Ascending aorta (tissue), 2 donors: ENCODE data around the gene ADAM33. TPM values are rescaled to one million over a fixed set of nuclear protein-coding genes. Genes with fewer than 3 reads are reported as not detected.

Experiments used
- DNase-seq, 2 donors: peaks; one replicate each; pipeline ENCODE4 v3.0.0-alpha.2; 2019; ENCODE audit warnings: low spot score in 2 of 2
- H3K27ac ChIP-seq, 2 donors: fragments of 200-600 bp; sonication (generic); one replicate each; pipeline ENCODE4 v1.5.1; 2016 to 2017; ENCODE audit warnings: mild to moderate bottlenecking in 1 of 2
- H3K27me3 ChIP-seq: fragments of 200-600 bp; sonication (generic); one replicate; pipeline ENCODE4 v1.5.1; 2017
- H3K36me3 ChIP-seq, 2 donors: fragments of 200-600 bp; sonication (generic); one replicate each; pipeline ENCODE4 v1.5.1; 2016
- H3K4me1 ChIP-seq, 2 donors: fragments of 200-600 bp; sonication (generic); one replicate each; pipeline ENCODE4 v1.5.1; 2016 to 2017; ENCODE audit warnings: mild to moderate bottlenecking in 1 of 2
- H3K4me3 ChIP-seq, 2 donors: fragments of 200-600 bp; sonication (generic); one replicate each; pipeline ENCODE4 v1.5.1; 2016 to 2017; ENCODE audit warnings: mild to moderate bottlenecking in 1 of 2
- H3K9me3 ChIP-seq, 2 donors: fragments of 200-600 bp; sonication (generic); one replicate each; pipeline ENCODE4 v1.5.1; 2016
- intact Hi-C: fragments of 100-400 bp; cut with DNase I; formaldehyde crosslinking; loops from one replicate; pipeline ENCODE4 v1.15.1; 2023
- total RNA-seq: library from RNA; depleted of rRNA; stranded (reverse); fragments of >200 nt; gene quantifications from one replicate; pipeline ENCODE4 v1.1.0, GENCODE V29; 2016
- TF ChIP-seq, protein P1 (sequence below), 3 experiments: fragments of 200-600 bp in 2 of 3; fragments of 450-650 bp in 1 of 3; sonication (generic) in 2 of 3; IDR thresholded peaks; one replicate each; pipeline ENCODE4 v1.5.1; 2016 to 2019; ENCODE audit warnings: antibody characterized with exemption in 3 of 3, mild to moderate bottlenecking in 1 of 3, moderate library complexity in 1 of 3

ADAM33 gene
- total RNA-seq, 1 donor from 2014 or later = 234 TPM

DNA sequence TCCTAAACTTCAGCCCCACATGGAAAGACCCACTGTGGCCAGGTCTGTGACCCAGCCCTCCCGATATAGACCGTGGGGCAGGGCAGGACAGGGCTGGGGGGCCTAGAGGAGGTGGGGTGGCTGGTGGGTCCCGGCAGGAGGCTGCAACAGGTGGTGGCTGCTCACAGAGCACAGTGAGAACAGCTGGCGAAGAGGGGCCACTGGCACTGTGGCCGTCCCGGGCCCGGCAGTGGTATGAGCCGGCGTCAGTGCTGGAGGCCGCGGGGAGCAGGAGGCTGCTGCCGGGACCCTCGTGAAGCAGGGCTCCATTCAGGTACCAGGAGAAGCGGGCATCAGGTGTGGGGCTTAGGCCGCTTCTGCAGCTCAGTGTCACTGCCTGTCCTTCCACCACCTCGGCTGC, 17.2 kb upstream of the ADAM33 start:
- Histone ChIP-seq H3K27me3 (no peaks in the 10 kb centered on the region), H3K4me1 (no peaks in the 10 kb centered on the region), H3K27ac (no peak overlapping the region), H3K9me3 (peaks cover 0 to 3% of the 10 kb centered on the region in 2 donors), H3K36me3 (no peaks in the 10 kb centered on the region), H3K4me3 (no peak overlapping the region)
- intact Hi-C loops = no loop called here
- no peak for DNase-seq
- TF ChIP-seq, protein P1, sequence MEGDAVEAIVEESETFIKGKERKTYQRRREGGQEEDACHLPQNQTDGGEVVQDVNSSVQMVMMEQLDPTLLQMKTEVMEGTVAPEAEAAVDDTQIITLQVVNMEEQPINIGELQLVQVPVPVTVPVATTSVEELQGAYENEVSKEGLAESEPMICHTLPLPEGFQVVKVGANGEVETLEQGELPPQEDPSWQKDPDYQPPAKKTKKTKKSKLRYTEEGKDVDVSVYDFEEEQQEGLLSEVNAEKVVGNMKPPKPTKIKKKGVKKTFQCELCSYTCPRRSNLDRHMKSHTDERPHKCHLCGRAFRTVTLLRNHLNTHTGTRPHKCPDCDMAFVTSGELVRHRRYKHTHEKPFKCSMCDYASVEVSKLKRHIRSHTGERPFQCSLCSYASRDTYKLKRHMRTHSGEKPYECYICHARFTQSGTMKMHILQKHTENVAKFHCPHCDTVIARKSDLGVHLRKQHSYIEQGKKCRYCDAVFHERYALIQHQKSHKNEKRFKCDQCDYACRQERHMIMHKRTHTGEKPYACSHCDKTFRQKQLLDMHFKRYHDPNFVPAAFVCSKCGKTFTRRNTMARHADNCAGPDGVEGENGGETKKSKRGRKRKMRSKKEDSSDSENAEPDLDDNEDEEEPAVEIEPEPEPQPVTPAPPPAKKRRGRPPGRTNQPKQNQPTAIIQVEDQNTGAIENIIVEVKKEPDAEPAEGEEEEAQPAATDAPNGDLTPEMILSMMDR (IDR thresholded peaks at IDR 0.05) = no peak

DNA sequence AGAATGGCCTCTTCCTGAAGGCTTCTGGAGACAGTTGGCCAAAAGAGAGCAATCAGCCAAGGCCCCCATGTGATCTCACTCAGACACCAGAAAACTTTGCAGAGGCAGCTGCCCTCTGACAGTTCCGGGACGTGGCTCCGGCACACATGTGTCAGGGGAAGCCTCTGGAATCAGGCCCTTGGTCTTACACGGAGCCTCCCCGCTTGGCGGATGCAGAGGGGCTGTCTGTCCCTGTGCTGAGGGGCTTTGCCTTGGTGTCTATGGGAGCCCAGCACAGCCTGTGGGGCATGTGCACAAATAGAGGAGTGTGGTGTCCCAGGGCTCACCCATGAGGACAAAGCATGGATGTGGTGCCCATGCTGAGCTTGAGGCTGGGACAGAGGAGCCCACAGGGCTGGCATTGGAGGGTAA, 16.8 kb upstream of the ADAM33 start:
- no peak for DNase-seq
- Histone ChIP-seq H3K4me3 (no peak overlapping the region), H3K4me1 (no peaks in the 10 kb centered on the region), H3K27me3 (no peaks in the 10 kb centered on the region), H3K9me3 (peaks cover 0 to 3% of the 10 kb centered on the region in 2 donors), H3K36me3 (no peaks in the 10 kb centered on the region), H3K27ac (no peak overlapping the region)
- intact Hi-C loops = no loop called here
- TF ChIP-seq, protein P1 (IDR thresholded peaks at IDR 0.05) = no peak

DNA sequence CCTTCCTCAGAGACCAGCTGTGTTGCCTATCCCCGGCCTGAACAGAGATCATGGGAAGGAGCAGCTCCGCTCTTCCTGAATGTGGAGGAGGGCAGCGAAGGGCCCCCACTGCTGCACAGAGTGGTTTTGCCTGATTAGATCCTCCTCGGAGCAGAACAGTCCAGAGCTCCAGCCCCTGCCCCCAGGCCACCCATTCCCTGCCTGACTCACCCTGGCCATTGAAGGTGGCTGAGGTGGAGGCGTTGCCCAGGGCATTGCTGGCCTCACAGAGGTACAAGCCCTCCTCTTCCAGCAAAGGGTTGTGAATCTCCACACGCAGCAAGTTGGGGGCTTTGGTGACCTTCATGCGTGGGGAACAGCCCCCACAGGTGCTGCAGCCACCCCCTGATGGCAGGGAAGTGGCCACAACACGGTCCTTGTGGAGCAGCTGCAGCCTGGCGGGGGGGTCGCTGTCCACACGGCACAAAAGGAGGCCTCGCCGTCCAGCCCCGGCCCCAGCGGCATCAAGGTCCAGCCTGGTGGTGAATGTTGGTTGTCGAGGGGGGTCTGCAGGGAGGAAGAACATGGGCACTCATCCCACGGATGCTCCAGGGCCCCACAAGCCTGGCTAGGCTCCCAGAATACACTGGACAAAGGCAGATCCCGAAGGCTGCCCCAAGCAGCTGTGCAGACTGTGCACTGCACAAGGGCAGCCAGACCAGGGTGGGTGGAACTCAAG, 15.9 kb upstream of the ADAM33 start:
- Histone ChIP-seq H3K4me1 (no peaks in the 10 kb centered on the region), H3K9me3 (peaks cover 0 to 3% of the 10 kb centered on the region in 2 donors), H3K4me3 (no peak overlapping the region), H3K36me3 (no peaks in the 10 kb centered on the region), H3K27me3 (no peaks in the 10 kb centered on the region), H3K27ac (no peak overlapping the region)
- no peak for DNase-seq
- TF ChIP-seq, protein P1 (IDR thresholded peaks at IDR 0.05) = no peak
- intact Hi-C loops = no loop called here

DNA sequence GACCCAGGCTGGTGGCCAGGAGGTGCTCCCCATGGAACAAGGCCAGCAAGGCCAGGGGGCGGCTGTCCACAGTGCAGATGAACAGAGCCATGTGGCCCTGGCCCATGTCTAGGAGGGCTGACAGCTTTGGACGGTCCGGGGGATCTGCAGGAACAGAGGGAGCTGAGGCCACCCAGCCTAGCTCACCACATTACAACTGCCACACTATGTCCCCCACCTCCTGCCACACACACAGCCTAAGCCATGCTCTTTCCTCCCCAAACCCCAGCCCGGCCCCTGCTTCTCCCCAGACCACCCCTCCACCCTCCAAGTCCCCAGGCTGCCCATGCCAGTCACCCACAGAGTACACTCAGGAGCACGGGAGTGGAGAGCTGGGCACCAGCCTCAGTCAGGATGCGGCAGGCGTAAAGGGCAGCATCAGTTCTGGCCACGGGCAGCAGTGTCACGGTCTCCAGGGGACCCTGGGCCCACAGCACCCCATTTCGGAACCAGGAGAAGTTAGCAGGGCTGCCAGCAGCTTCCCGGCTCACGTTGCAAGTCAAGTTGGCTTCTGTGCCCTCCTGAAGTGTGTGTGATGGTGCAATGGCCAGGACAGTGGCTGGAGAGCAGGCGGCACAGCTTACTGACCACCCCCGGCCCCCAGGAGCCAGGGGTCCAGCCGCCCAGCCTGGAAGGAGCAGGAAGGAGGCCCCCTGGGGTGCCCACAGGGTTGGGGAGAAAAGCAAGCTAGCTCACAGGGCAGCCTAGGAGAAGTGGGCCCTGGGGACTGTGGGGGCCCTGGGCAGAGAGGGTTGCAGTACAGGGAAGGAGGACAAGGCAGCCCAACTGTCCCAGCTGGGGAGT, 15.2 kb upstream of the ADAM33 start:
- H3K4me3 ChIP-seq = no peak overlapping the region
- H3K4me1 ChIP-seq = no peaks in the 10 kb centered on the region
- peaks cover 0 to 3% of the 10 kb centered on the region in 2 donors for H3K9me3 ChIP-seq
- intact Hi-C loops = no loop called here
- no peak overlapping the region for H3K27ac ChIP-seq
- TF ChIP-seq, protein P1 (IDR thresholded peaks at IDR 0.05) = no peak
- no peaks in the 10 kb centered on the region for H3K36me3 ChIP-seq
- no peaks in the 10 kb centered on the region for H3K27me3 ChIP-seq
- DNase-seq = no peak

DNA sequence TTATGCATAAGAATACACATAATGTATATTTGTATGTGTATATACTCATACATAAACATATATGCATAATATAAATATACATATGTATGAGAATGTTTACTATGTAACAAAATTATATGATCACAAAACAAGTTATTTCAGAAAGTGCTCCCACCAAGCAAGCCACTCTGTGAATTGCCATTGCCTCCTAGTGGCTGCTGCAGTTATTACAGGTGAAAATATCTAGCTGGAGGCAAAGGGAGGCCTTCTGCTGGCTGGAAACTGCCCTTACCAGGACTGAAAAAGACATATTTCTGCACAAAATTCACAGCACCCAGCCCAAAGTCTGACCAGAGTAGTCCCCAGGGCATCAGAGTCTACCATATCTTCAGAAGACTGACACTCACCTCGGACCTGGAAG, 14.4 kb upstream of the ADAM33 start:
- DNase-seq = no peak
- Histone ChIP-seq H3K9me3 (peaks cover 0 to 3% of the 10 kb centered on the region in 2 donors), H3K27ac (no peak overlapping the region), H3K36me3 (no peaks in the 10 kb centered on the region), H3K27me3 (no peaks in the 10 kb centered on the region), H3K4me3 (no peak overlapping the region), H3K4me1 (no peaks in the 10 kb centered on the region)
- intact Hi-C loops = no loop called here
- TF ChIP-seq, protein P1 (IDR thresholded peaks at IDR 0.05) = peak in 1 of 3 experiments; percentile 25
